Trophoblast cell (in vitro differentiated cells and primary cell): ENCODE data around the gene GPX5.

Source experiments
- DNase-seq, 2 donors: peaks; one replicate each; pipeline ENCODE4 v3.0.0-alpha.2; 2016
- H2AFZ ChIP-seq: 2 replicates; pipeline ENCODE4 v1.6.1; 2013; ENCODE audit warnings: low read length, moderate library complexity, mild to moderate bottlenecking; ENCODE audit not compliant: insufficient read depth, poor library complexity
- H2AK5ac ChIP-seq: 2 replicates; pipeline ENCODE4 v1.6.1; 2013; ENCODE audit warnings: mild to moderate bottlenecking, low read length
- H2BK120ac ChIP-seq: 2 replicates; pipeline ENCODE4 v1.6.1; 2013; ENCODE audit warnings: low read length, mild to moderate bottlenecking, moderate library complexity; ENCODE audit not compliant: insufficient read depth, poor library complexity
- H2BK12ac ChIP-seq: 2 replicates; pipeline ENCODE4 v1.6.1; 2013; ENCODE audit warnings: mild to moderate bottlenecking, low read length, moderate library complexity
- H2BK5ac ChIP-seq: 2 replicates; pipeline ENCODE4 v1.6.1; 2013; ENCODE audit warnings: low read length, low read depth, moderate library complexity, mild to moderate bottlenecking; ENCODE audit not compliant: poor library complexity
- H3K14ac ChIP-seq: 2 replicates; pipeline ENCODE4 v1.6.1; 2013; ENCODE audit warnings: mild to moderate bottlenecking, low read length
- H3K18ac ChIP-seq: 2 replicates; pipeline ENCODE4 v1.6.1; 2013; ENCODE audit warnings: mild to moderate bottlenecking, low read length
- H3K23ac ChIP-seq: 2 replicates; pipeline ENCODE4 v1.6.1; 2013; ENCODE audit warnings: low read length
- H3K27ac ChIP-seq: 2 replicates; pipeline ENCODE4 v1.5.1; 2013; ENCODE audit warnings: low read depth, mild to moderate bottlenecking, inconsistent platforms, low read length, moderate library complexity
- H3K27me3 ChIP-seq: 2 replicates; pipeline ENCODE4 v1.6.1; 2013; ENCODE audit warnings: inconsistent platforms, mild to moderate bottlenecking, low read length, moderate library complexity; ENCODE audit not compliant: insufficient read depth
- H3K36me3 ChIP-seq, 2 experiments: 1 replicate in 1 of 2; 2 replicates in 1 of 2; pipeline ENCODE4 v1.6.1; 2013; ENCODE audit warnings: low read length in 2 of 2, mild to moderate bottlenecking in 2 of 2, moderate library complexity in 1 of 2; ENCODE audit not compliant: insufficient read depth in 2 of 2, control insufficient read depth in 1 of 2
- H3K4ac ChIP-seq: 2 replicates; pipeline ENCODE4 v1.6.1; 2013; ENCODE audit warnings: low read depth, mild to moderate bottlenecking, low read length, moderate library complexity
- H3K4me1 ChIP-seq, 2 experiments: 1 replicate in 1 of 2; 2 replicates in 1 of 2; pipeline ENCODE4 v1.6.1; 2013; ENCODE audit warnings: low read length in 2 of 2, mild to moderate bottlenecking in 2 of 2, moderate library complexity in 1 of 2; ENCODE audit not compliant: insufficient read depth in 2 of 2, control insufficient read depth in 1 of 2
- H3K4me2 ChIP-seq: 2 replicates; pipeline ENCODE4 v1.6.1; 2013; ENCODE audit warnings: inconsistent platforms, mild to moderate bottlenecking, low read length, moderate library complexity
- H3K4me3 ChIP-seq: 2 replicates; pipeline ENCODE4 v1.5.1; 2013; ENCODE audit warnings: mild to moderate bottlenecking, low read depth, low read length, inconsistent platforms
- H3K79me1 ChIP-seq: one replicate; pipeline ENCODE4 v1.6.1; 2013; ENCODE audit warnings: low read length
- H3K79me2 ChIP-seq: 2 replicates; pipeline ENCODE4 v1.6.1; 2013; ENCODE audit warnings: low read length, mild to moderate bottlenecking; ENCODE audit not compliant: control insufficient read depth, insufficient read depth, poor library complexity
- H3K9ac ChIP-seq: 2 replicates; pipeline ENCODE4 v1.6.1; 2013; ENCODE audit warnings: mild to moderate bottlenecking, low read length
- H3K9me3 ChIP-seq: 2 replicates; pipeline ENCODE4 v1.6.1; 2013; ENCODE audit warnings: low read depth, mild to moderate bottlenecking, control low read depth, inconsistent platforms, low read length; ENCODE audit not compliant: insufficient read depth
- H4K12ac ChIP-seq: 2 replicates; pipeline ENCODE4 v1.6.1; 2013; ENCODE audit warnings: low read depth, mild to moderate bottlenecking, low read length, moderate library complexity
- H4K8ac ChIP-seq: 2 replicates; pipeline ENCODE4 v1.6.1; 2013; ENCODE audit warnings: low read depth, mild to moderate bottlenecking, low read length, moderate library complexity
- H4K91ac ChIP-seq: one replicate; pipeline ENCODE4 v1.6.1; 2013; ENCODE audit warnings: low read depth, mild to moderate bottlenecking, low read length, moderate library complexity
- WGBS: extraction: QIAGEN DNeasy Blood & Tissue Kit; methylation state at CpG from one replicate; pipeline ENCODE4 v1.1.7; 2013; ENCODE audit warnings: missing lambda C conversion rate; ENCODE audit not compliant: insufficient read length, insufficient coverage; ENCODE audit errors: extremely low coverage; 5-methylcytosine and 5-hydroxymethylcytosine counted together

The GPX5 gene

DNA sequence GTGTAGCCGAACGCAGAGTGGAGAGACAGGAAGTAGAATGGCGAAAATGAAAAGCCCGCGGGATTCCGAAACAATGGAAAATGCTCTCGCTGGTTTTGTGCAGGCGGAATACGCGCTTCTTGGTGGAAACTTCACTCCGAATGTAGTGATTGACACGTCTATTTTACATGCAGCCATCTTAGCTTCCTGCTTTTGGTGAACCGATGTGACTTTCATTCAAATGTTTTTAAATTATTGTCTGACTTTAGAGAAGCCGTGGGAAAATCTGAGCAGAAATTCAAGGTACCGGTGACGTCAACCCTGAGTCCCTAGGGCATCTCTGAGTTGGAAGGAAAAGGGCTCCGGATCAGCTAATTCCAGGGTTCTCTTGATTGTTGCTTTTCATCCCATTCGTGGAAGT lies 11.4 kb downstream of the GPX5 start:
- Histone ChIP-seq H4K91ac (no peak overlapping the region), H3K27ac (no peak overlapping the region), H3K4me3 (no peak overlapping the region), H3K14ac (no peak overlapping the region), H4K12ac (no peak overlapping the region), H3K18ac (no peak overlapping the region), H3K23ac (no peak overlapping the region), H2AFZ (no peak overlapping the region), H3K27me3 (no peaks in the 10 kb centered on the region), H2AK5ac (no peak overlapping the region), H3K79me1 (no peaks in the 10 kb centered on the region), H3K4ac (no peak overlapping the region), H2BK5ac (no peak overlapping the region), H3K79me2 (no peaks in the 10 kb centered on the region), H3K4me2 (peak overlapping the region; percentile 70), H2BK12ac (no peak overlapping the region), H3K4me1 (peaks cover 2 to 6% of the 10 kb centered on the region in 2 experiments), H3K36me3 (no peaks in the 10 kb centered on the region), H2BK120ac (no peak overlapping the region), H4K8ac (peak overlapping the region; percentile 44), H3K9ac (no peak overlapping the region), H3K9me3 (no peaks in the 10 kb centered on the region)
- DNase-seq = peak in 1 of 2 donors; percentile 43
- WGBS = no CpG with 5 or more reads among the region's 18 CpGs

- Histone ChIP-seq H3K18ac (no peak overlapping the region), H3K4me1 (peaks cover 2 to 6% of the 10 kb centered on the region in 2 experiments), H3K79me1 (no peaks in the 10 kb centered on the region), H3K36me3 (no peaks in the 10 kb centered on the region), H3K79me2 (no peaks in the 10 kb centered on the region), H2BK12ac (no peak overlapping the region), H4K12ac (no peak overlapping the region), H3K27me3 (no peaks in the 10 kb centered on the region), H2BK5ac (no peak overlapping the region), H3K9ac (no peak overlapping the region), H3K4me3 (no peak overlapping the region), H3K27ac (no peak overlapping the region), H4K8ac (no peak overlapping the region), H2AFZ (no peak overlapping the region), H4K91ac (no peak overlapping the region), H3K4me2 (peak overlapping the region; percentile 70), H3K4ac (no peak overlapping the region), H2BK120ac (no peak overlapping the region), H3K9me3 (no peaks in the 10 kb centered on the region), H2AK5ac (no peak overlapping the region), H3K23ac (no peak overlapping the region), H3K14ac (no peak overlapping the region)
- WGBS = no CpG with 5 or more reads among the region's 22 CpGs
- DNase-seq = peak; percentile 61 to 74
These were observed 11.9 kb downstream of the GPX5 start for GRCh38 chr6:28537509-28538140.

GRCh38 chr6:28541996-28542395 lies 16.3 kb downstream of the GPX5 start:
- Histone ChIP-seq H4K8ac (no peak overlapping the region), H3K79me2 (no peaks in the 10 kb centered on the region), H2AK5ac (no peak overlapping the region), H3K27ac (no peak overlapping the region), H3K4me1 (peaks cover 2 to 6% of the 10 kb centered on the region in 2 experiments), H3K27me3 (no peaks in the 10 kb centered on the region), H2AFZ (no peak overlapping the region), H3K4ac (no peak overlapping the region), H3K9ac (no peak overlapping the region), H2BK5ac (no peak overlapping the region), H3K79me1 (peaks cover 2% of the 10 kb centered on the region), H4K12ac (no peak overlapping the region), H2BK120ac (no peak overlapping the region), H3K23ac (no peak overlapping the region), H3K9me3 (no peaks in the 10 kb centered on the region), H3K18ac (no peak overlapping the region), H4K91ac (no peak overlapping the region), H2BK12ac (no peak overlapping the region), H3K14ac (no peak overlapping the region), H3K4me2 (peak overlapping the region; percentile 68), H3K4me3 (no peak overlapping the region), H3K36me3 (no peaks in the 10 kb centered on the region)
- WGBS = no CpG with 5 or more reads among the region's 7 CpGs
- DNase-seq = no peak

DNA sequence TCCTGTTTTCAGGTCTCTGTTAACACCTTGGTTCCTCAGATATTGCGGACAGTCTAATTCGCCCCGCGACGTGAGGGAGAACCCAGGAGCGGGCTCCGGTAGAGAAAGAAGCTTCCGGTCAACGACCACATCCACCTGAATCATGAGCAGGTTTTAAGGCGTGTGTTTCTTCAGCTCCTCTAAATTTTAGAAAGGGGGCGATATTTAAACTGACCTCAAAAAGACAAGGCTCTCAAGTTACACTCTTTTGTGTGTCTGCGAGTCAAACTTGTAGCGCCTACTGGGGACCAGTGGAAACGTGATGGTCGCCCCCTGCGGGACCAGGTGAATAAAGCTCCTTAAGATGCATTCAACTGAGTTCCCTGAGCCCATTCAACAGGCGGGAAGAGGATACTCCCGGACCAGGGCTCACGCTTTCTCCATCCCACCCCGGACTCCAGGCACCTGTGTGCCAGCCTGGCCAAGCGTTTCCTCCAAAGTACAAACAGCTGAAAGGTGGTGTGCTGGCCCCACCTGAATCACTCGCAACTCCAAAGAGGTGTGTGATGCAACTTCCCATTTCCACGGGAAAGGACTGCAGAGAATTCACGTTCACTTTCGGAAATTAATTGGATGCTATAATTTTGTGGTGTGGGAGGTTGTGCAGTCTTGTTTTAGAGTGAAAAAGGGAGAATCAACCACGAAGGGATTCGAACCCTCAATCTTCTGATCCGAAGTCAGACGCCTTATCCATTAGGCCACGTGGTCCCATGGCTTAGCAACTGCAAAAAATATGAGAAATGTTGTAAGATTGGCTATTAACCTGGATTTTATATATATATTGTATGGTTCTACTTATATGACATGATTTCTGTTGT lies 17.0 kb downstream of the GPX5 start:
- Histone ChIP-seq H4K8ac (no peak overlapping the region), H3K4ac (no peak overlapping the region)

More for the DNA sequence above, 17.0 kb downstream of the GPX5 start:
- Histone ChIP-seq H3K9ac (peak overlapping the region; percentile 44), H4K91ac (no peak overlapping the region), H3K4me3 (no peak overlapping the region), H3K4me1 (peaks cover 0 to 3% of the 10 kb centered on the region in 2 experiments), H3K4me2 (peak overlapping the region; percentile 68), H3K9me3 (no peaks in the 10 kb centered on the region), H3K14ac (no peak overlapping the region), H3K27ac (no peak overlapping the region), H3K36me3 (no peaks in the 10 kb centered on the region), H3K23ac (no peak overlapping the region), H3K79me1 (peaks cover 2% of the 10 kb centered on the region), H4K12ac (no peak overlapping the region), H2AK5ac (no peak overlapping the region), H2AFZ (peak overlapping the region; percentile 8), H2BK120ac (no peak overlapping the region), H2BK5ac (no peak overlapping the region), H3K18ac (no peak overlapping the region), H3K27me3 (no peaks in the 10 kb centered on the region), H3K79me2 (no peaks in the 10 kb centered on the region), H2BK12ac (no peak overlapping the region)
- DNase-seq = peak; percentile 81 to 89
- WGBS = no CpG with 5 or more reads among the region's 30 CpGs
